K562 (cell line): ENCODE measurements around the gene FBRS. TPM values are rescaled to one million over a fixed set of nuclear protein-coding genes. Genes with fewer than 3 reads are reported as not detected.
A peak's percentile ranks its signal among the peaks of the same experiment; 100 is the strongest.

Experiments
- JUNB ChIP-seq: fragments of 450-650 bp; formaldehyde crosslinking; conservative IDR thresholded peaks from 2 replicates; pipeline ENCODE4 v1.4.0; 2020; ENCODE audit warnings: mild to moderate bottlenecking
- KAT7 ChIP-seq: sonication (generic); formaldehyde crosslinking; IDR thresholded peaks from 2 replicates; pipeline ENCODE4 v1.8.0; 2022; ENCODE audit warnings: missing genetic modification reagents, mild to moderate bottlenecking, borderline replicate concordance
- POLR2B ChIP-seq: fragments of 450-650 bp; IDR thresholded peaks from 2 replicates; pipeline ENCODE4 v1.6.1; 2018; ENCODE audit warnings: low read depth; ENCODE audit not compliant: partially characterized antibody
- RBBP5 ChIP-seq: fragments of 200-600 bp; sonication (generic); IDR thresholded peaks from 2 replicates; pipeline ENCODE4 v1.6.1; 2012; ENCODE audit warnings: borderline replicate concordance, mild to moderate bottlenecking, low read length, control low read depth, inconsistent platforms; ENCODE audit not compliant: insufficient read depth, poor library complexity, severe bottlenecking
- SMARCA4 ChIP-seq: fragments of 450-650 bp; IDR thresholded peaks from 2 replicates; pipeline ENCODE4 v1.6.1; 2016
- SMARCC2 ChIP-seq: fragments of 450-650 bp; IDR thresholded peaks from 2 replicates; pipeline ENCODE4 v1.6.1; 2017; ENCODE audit warnings: antibody characterized with exemption, moderate library complexity, mild to moderate bottlenecking, low read depth
- XRCC5 ChIP-seq: fragments of 200-400 bp; formaldehyde crosslinking; IDR thresholded peaks from 2 replicates; pipeline ENCODE4 v1.6.1; 2017; ENCODE audit warnings: low read depth, mild to moderate bottlenecking, low read length
- polyA plus RNA-seq, 8 experiments: library from polyadenylated mRNA; depleted of rRNA in 4 of 8; stranded (reverse) in 5 of 8; unstranded in 3 of 8; fragments of >200 nt; fragmentation: Nextera tagmentation in 2 of 8; fragmentation: Illumina TruSeq in 1 of 8; extraction: Ambion mirVana in 2 of 8; extraction: Trizol in 1 of 8; gene quantifications; 2 replicates each; pipeline versions ENCODE4 v1.2.1 to v1.2.3, GENCODE V29; 2011 to 2014; ENCODE audit warnings: inconsistent platforms in 1 of 8, missing spikeins in 1 of 8
- total RNA-seq, 7 experiments: library from RNA; depleted of rRNA in 6 of 7; stranded (reverse); fragments of >200 nt in 6 of 7; fragmentation: Illumina TruSeq in 2 of 7; extraction: Trizol in 2 of 7; gene quantifications; 2 replicates each; pipeline versions ENCODE4 v1.2.1 to v1.2.3, GENCODE V29; 2011 to 2021; ENCODE audit warnings: low replicate concordance in 1 of 7
- TF ChIP-seq, protein P1 (sequence below): sonication (generic); formaldehyde crosslinking; IDR thresholded peaks from 2 replicates; pipeline ENCODE4 v1.8.0; 2023; ENCODE audit warnings: mild to moderate bottlenecking, missing genetic modification reagents
- TF ChIP-seq, protein P2 (sequence below): fragments of 450-650 bp; IDR thresholded peaks from 2 replicates; pipeline ENCODE4 v1.6.1; 2017; ENCODE audit warnings: antibody characterized with exemption
- TF ChIP-seq, protein P3 (sequence below): fragments of 250-450 bp; sonication (Bioruptor Pico); IDR thresholded peaks from 2 replicates; pipeline ENCODE4 v1.8.0; 2021; ENCODE audit warnings: borderline replicate concordance, mild to moderate bottlenecking, moderate library complexity; ENCODE audit not compliant: poor library complexity, severe bottlenecking

FBRS gene
- total and polyA plus RNA-seq, 9 of the 15 experiments (the other 6 are each of a cell fraction or from before 2014, with no cell fraction given) = 0.32 to 59.5 (median 13.1) TPM

DNA sequence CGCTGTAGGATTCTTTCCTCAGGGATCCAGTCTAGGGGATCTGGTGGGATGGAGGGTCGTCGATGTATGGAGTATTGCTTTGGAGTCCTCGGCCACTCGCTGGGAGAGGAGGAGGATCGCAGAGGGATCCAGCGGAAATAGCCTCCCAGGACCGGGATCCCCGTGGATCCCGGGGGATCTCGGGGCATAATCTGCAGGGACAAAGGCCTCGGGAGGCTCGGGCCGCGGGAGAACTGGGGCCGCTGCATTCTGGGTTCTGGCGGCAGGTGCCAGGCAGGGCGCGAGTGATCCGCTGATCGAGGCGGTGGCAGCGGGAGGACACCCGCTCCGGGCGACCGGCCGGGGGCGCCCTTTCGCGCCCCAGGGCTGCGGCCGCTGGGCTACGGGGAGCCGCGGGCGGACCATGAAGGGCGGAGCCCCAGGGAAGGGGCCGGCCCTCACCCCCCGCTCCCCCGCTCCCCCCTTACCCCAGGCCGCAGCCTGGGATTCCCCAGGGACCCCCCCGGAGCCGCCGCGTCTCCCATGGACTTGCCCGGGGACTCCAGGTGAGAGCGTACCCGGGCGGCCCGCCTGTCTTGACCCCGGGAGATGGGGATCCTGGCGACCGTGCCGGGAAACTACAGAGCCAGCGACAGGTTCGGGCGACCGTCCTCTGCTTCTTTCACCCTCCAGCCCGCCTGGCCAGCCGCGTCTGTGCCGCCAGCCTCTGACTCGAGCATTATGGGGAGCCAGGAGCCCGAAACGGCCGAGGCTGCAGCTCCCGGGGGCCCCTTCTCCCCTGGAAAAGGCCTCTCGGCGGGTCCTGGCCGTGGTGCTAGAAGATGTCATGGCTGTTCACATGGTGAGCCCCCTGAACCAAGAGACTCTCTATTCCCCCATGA lies 6.9 kb upstream of the FBRS start (continued):
- TF ChIP-seq, protein P1, sequence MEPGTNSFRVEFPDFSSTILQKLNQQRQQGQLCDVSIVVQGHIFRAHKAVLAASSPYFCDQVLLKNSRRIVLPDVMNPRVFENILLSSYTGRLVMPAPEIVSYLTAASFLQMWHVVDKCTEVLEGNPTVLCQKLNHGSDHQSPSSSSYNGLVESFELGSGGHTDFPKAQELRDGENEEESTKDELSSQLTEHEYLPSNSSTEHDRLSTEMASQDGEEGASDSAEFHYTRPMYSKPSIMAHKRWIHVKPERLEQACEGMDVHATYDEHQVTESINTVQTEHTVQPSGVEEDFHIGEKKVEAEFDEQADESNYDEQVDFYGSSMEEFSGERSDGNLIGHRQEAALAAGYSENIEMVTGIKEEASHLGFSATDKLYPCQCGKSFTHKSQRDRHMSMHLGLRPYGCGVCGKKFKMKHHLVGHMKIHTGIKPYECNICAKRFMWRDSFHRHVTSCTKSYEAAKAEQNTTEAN (CRISPR knock-in tag) = peak; percentile 8; the same call in 1 of the 2 replicates
- TF ChIP-seq, protein P2, sequence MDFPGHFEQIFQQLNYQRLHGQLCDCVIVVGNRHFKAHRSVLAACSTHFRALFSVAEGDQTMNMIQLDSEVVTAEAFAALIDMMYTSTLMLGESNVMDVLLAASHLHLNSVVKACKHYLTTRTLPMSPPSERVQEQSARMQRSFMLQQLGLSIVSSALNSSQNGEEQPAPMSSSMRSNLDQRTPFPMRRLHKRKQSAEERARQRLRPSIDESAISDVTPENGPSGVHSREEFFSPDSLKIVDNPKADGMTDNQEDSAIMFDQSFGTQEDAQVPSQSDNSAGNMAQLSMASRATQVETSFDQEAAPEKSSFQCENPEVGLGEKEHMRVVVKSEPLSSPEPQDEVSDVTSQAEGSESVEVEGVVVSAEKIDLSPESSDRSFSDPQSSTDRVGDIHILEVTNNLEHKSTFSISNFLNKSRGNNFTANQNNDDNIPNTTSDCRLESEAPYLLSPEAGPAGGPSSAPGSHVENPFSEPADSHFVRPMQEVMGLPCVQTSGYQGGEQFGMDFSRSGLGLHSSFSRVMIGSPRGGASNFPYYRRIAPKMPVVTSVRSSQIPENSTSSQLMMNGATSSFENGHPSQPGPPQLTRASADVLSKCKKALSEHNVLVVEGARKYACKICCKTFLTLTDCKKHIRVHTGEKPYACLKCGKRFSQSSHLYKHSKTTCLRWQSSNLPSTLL = peak; percentile 97
- peak; percentile 40; the same call in 1 of the 2 replicates for TF ChIP-seq XRCC5
- no peak for TF ChIP-seq SMARCA4
- TF ChIP-seq RBBP5 = peak; percentile 71
- peak; percentile 62 for TF ChIP-seq POLR2B
- TF ChIP-seq SMARCC2 = peak; percentile 21; the same call in 1 of the 2 replicates
- TF ChIP-seq, protein P3, sequence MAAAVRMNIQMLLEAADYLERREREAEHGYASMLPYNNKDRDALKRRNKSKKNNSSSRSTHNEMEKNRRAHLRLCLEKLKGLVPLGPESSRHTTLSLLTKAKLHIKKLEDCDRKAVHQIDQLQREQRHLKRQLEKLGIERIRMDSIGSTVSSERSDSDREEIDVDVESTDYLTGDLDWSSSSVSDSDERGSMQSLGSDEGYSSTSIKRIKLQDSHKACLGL (CRISPR knock-in tag) = no peak
- 0 out of 2 replicates have a peak, but pooled peaks have one; percentile 37 for TF ChIP-seq KAT7 (CRISPR knock-in tag)
- TF ChIP-seq JUNB (CRISPR knock-in tag) = no peak
- TF ChIP-seq, all 486 proteins: peak for 89
